ENCODE results near the gene UBR1.
"Not testable (repeated sequence)": the region's sequence is repeated elsewhere in the genome, so short reads cannot be mapped to it uniquely, and the experiment has no call there.

UBR1 gene

GRCh38 chr15:43105778-43106485 lies at the start of gene UBR1:
UBR1 (minus strand) TSS chr15:43106038; CDS start chr15:43106022, 16 bp downstream.
- peak; percentile 75 to 76 for DNase-seq (ENCODE audit: low read depth in 1 of 2, low spot score in 1 of 2)

DNA sequence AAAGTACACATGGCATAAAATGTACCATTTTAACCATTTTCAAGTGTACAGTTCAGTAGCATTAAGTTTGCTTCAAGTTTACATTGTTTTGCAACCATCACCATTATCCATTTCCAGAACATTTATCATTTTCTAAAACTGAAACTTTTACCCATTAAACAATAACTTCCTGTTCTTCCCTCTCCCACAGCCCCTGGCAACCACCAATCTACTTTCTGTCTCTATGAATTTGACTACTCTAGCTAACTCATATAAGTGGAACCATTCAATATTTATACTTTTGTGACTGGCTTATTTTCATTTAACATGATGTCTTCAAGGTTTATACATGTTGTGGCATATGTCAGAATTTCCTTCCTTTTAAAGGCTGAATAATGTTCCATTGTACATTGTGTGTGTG lies 47.4 kb upstream of the UBR1 start:
- no peak for DNase-seq (ENCODE audit: low read depth in 1 of 2, low spot score in 1 of 2)

DNA sequence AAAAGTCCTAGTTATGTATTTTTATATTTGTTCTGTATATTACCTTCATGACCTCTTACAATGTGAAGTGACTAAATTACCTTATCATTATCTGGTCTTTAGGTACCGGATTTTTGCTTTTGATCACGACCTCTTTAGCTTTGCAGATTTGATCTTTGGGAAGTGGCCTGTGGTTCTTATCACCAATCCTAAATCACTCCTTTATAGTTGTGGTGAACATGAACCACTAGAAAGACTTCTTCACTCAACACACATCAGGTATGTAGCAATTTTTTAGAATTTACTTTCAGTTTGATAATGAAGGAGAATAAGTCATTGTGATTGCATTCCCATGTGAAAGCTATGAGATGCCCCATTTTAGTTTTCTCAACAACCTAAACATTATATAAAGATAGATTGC lies 45.9 kb upstream of the UBR1 start:
- DNase-seq (ENCODE audit: low read depth in 1 of 2, low spot score in 1 of 2): no peak

GRCh38 chr15:43150191-43150929 lies 44.5 kb upstream of the UBR1 start:
- DNase-seq (ENCODE audit: low read depth in 1 of 2, low spot score in 1 of 2): no peak

DNA sequence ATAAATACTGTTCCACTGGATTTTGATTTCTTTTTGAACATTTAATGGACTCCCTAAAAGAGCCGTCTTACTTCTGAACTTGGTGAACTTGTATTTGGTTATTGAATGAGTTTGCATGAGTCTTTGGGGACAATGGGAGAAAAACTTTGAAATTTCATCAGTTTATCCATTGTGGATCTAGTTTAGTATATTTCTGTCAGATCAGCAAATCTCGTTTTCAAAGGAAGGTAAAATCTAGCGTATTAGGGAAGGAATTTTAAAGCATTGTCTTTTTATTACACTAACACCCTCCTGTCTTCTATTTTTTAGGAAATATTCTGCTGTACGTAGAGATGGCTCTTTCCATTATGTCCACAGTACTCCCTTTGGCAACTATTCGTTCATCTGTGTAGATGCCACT lies 40.3 kb upstream of the UBR1 start:
- DNase-seq (ENCODE audit: low read depth in 1 of 2, low spot score in 1 of 2): no peak

- DNase-seq (ENCODE audit: low read depth in 1 of 2, low spot score in 1 of 2): no peak
These were observed 38.7 kb upstream of the UBR1 start for GRCh38 chr15:43144512-43144911.

DNA sequence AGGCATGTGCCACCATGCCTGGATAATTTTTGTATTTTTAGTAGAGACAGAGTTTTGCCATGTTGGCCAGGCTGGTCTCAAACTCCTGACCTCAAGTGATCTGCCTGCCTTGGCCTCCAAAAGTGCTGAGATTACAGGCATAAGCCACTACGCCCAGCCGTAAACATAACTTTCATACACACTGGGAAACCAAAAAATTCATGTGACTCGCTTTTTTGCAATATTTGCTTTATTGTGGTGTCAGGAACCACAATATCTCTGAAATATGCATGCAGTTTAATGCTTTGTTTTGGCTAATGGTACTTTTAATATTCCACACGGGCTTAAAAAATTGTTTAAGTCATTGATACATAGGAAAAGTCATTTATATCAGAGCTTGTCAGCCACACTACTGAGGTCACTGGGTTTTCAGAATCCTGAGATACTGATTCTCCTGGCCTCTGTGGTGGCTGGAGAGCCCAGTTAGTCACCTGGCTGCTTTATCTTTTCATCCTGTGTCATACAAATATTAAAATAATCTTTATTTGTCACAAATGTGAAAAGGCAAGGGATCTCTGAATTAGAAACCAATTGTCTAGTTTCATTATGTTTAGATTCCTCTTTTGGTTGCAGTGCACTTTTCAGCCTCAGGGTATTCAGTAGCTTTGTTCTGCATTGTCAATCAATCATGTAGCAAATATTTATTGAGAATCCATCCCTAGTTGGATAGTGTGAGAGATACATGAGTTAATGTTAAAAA lies 37.5 kb upstream of the UBR1 start:
- no peak for DNase-seq (ENCODE audit: low read depth in 1 of 2, low spot score in 1 of 2)

- DNase-seq (ENCODE audit: low read depth in 1 of 2, low spot score in 1 of 2): no peak
These were observed 29.5 kb upstream of the UBR1 start for GRCh38 chr15:43135351-43135750.

DNA sequence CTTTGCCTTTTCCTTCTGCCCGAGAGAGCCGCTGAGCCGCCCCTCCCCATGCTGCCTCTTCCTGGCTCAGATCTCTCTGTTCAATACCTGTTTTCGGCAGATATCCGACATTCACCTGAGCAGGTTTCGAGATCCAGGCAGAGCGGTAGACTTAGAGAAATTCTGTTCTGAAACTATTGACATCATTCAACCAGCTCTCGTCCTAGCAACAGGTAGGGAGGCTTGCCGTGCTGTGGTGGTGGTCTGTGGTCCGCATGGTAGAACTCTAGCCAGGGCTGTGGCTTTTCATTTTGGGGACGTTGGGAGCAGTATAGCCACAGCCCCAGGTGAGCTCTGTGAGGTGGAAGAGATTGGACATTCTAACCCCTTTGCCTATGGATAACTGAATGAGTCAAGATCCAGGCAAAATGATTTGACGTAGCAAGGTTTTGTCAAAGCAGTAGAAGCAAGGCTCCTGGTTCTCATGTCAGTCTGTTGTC lies 28.4 kb upstream of the UBR1 start:
- DNase-seq (ENCODE audit: low read depth in 1 of 2, low spot score in 1 of 2): no peak

- peak; percentile 27 to 35 for DNase-seq (ENCODE audit: low read depth in 1 of 2, low spot score in 1 of 2)
These were observed 27.8 kb upstream of the UBR1 start, which contains the start of gene TMEM62 for GRCh38 chr15:43133430-43134156. TMEM62 (plus strand) TSS chr15:43133586; CDS start chr15:43133803, 217 bp downstream.

DNA sequence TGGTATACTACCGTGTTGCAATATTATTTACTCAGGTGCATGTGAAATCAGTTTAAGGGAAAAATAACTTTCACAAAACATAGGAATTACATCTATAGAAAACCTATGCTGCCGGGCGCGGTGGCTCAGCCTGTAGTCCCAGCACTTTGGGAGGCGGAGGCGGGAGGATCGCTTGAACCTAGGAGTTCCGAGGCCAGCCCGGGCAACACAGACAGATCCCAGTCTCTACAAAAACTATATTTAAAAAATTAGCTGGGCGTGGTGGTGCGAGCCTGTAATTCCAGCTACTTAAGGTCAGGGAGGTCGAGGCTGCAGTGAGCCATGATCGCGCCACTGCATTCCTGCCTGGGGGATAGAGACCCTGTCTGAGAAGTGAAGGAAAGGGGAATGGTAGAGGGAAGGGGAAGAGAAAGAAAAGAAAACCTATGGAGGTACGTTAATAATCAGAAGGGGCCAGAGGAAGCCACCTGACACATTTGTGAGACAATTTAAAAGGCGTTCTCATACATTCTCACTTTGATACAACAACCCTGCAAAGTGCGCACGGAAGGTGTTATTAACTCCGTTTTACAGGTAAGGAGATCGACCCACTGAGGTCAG lies 27.1 kb upstream of the UBR1 start:
- no peak for DNase-seq (ENCODE audit: low read depth in 1 of 2, low spot score in 1 of 2)

DNA sequence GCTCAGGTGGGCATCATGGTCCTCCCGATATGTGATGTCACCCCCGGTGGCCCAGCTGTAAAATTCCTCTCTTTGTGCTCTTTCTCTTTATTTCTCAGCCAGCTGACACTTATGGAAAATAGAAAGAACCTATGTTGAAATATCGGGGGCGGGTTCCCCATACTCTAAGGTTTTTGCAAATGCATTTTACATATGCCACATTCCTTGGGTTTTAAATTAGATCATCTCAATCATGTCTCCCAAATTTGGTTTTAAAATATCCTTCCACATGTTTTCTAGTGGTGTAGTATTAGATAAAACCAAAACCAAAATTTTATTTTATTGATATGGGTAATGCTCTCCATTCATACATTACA lies 23.1 kb upstream of the UBR1 start:
- no peak for DNase-seq (ENCODE audit: low read depth in 1 of 2, low spot score in 1 of 2)

DNA sequence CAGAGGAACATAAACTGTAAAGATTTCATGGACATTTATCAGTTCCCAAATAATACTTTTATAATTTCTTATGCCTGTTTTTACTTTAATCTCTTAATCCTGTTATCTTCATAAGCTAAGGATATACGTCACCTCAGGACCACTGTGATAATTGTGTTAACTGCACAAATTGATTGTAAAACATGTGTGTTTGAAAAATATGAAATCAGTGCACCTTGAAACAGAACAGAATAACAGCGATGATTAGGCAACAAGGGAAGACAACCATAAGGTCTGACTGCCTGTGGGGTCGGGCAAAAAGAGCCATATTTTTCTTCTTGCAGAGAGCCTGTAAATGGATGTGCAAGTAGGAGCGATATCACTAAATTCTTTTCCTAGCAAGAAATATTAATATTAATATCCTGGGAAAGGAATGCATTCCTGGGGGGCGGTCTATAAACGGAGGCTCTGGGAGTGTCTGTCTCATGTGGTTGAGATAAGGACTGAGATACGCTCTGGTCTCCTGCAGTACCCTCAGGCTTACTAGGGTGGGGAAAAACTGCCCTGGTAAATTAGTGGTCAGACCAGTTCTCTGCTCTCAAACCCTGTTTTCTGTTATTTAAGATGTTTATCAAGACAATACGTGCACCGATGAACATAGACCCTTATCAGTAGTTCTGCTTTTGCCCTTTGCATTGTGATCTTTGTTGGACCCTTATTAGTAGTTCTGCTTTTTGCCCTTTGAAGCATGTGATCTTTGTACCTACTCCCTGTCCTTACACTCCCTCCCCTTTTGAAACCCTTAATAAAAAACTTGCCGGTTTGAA lies 22.5 kb upstream of the UBR1 start:
- DNase-seq (ENCODE audit: low read depth in 1 of 2, low spot score in 1 of 2): not testable (repeated sequence)

GRCh38 chr15:43127752-43128151 lies 21.9 kb upstream of the UBR1 start:
- no peak for DNase-seq (ENCODE audit: low read depth in 1 of 2, low spot score in 1 of 2)

- DNase-seq (ENCODE audit: low read depth in 1 of 2, low spot score in 1 of 2): no peak
These were observed 20.5 kb upstream of the UBR1 start for GRCh38 chr15:43126356-43126755.

- DNase-seq (ENCODE audit: low read depth in 1 of 2, low spot score in 1 of 2): no peak
These were observed 19.3 kb upstream of the UBR1 start for GRCh38 chr15:43125100-43125661.

GRCh38 chr15:43121863-43122262 lies 16.0 kb upstream of the UBR1 start:
- no peak for DNase-seq (ENCODE audit: low read depth in 1 of 2, low spot score in 1 of 2)

GRCh38 chr15:43118829-43119228 lies 13.0 kb upstream of the UBR1 start:
- no peak for DNase-seq (ENCODE audit: low read depth in 1 of 2, low spot score in 1 of 2)

GRCh38 chr15:43118286-43118685 lies 12.4 kb upstream of the UBR1 start:
- no peak for DNase-seq (ENCODE audit: low read depth in 1 of 2, low spot score in 1 of 2)

DNA sequence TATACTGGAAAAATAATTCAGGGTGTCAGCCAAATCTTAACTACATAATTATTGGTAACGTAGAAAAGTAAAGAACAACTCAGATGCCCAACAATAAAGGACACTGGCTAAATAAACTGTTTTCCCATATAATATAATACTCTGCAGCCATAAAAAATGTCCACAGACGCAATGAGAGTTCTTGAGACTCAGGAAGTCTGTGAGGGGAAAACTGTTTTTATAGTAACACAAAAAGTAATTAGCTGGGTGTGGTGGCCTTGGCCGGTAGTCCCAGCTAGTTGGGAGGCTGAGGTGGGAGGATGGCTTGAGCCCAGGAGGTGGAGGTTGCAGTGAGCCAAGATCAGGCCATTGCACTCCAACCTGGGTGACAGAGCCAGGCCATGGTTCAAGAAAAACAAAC lies 5.5 kb upstream of the UBR1 start:
- DNase-seq (ENCODE audit: low read depth in 1 of 2, low spot score in 1 of 2): no peak
